ENCODE results near the gene ASB7.

GRCh38 chr15:100681335-100681746 lies 79.0 kb downstream of the ASB7 start:
- no peak for TF ChIP-seq CTCF (IDR thresholded peaks at IDR 0.05 in 8 of 11, conservative IDR thresholded peaks at IDR 0.05 in 3 of 11)
- no peak for TF ChIP-seq POLR2A (IDR thresholded peaks at IDR 0.05)
